GM12878 (cell line): Measurements from ENCODE around the gene NFE2L1. TPM values are rescaled to one million over a fixed set of nuclear protein-coding genes. Genes with fewer than 3 reads are reported as not detected.

Experiments used
- ASH2L ChIP-seq: fragments of 300-600, 200-600 bp; sonication (generic); IDR thresholded peaks from 2 replicates; pipeline ENCODE4 v1.6.1; 2017; ENCODE audit warnings: low read depth, mild to moderate bottlenecking, borderline replicate concordance
- BACH1 ChIP-seq: fragments of 450-650 bp; IDR thresholded peaks from 2 replicates; pipeline ENCODE4 v1.6.1; 2017; ENCODE audit warnings: mild to moderate bottlenecking, borderline replicate concordance
- BCL11A ChIP-seq: IDR thresholded peaks from 2 replicates; pipeline ENCODE4 v1.6.1; 2011; ENCODE audit warnings: low read depth, low read length
- BMI1 ChIP-seq: fragments of 450-650 bp; IDR thresholded peaks from 2 replicates; pipeline ENCODE4 v1.6.1; 2016; ENCODE audit warnings: mild to moderate bottlenecking, moderate library complexity, borderline replicate concordance
- BRCA1 ChIP-seq: IDR thresholded peaks from 2 replicates; pipeline ENCODE4 v1.6.1; 2011; ENCODE audit warnings: low read depth, low read length, improper control_type of control experiment
- DPF2 ChIP-seq: fragments of 450-650 bp; IDR thresholded peaks from 2 replicates; pipeline ENCODE4 v1.6.1; 2017; ENCODE audit warnings: mild to moderate bottlenecking
- EP300 ChIP-seq, 2 experiments: fragments of 150-350 bp in 1 of 2; IDR thresholded peaks; 2 replicates each; pipeline ENCODE4 v1.6.1; 2011 to 2012; ENCODE audit warnings: low read depth in 2 of 2, low read length in 2 of 2, borderline replicate concordance in 1 of 2, improper control_type of control experiment in 1 of 2, inconsistent platforms in 1 of 2; ENCODE audit not compliant: control insufficient read depth in 1 of 2
- HDAC6 ChIP-seq: fragments of 200-600 bp; sonication (generic); IDR thresholded peaks from one replicate; pipeline ENCODE4 v1.8.0; 2017; ENCODE audit warnings: antibody characterized with exemption; ENCODE audit not compliant: unreplicated experiment
- MXI1 ChIP-seq: fragments of 150-350 bp; IDR thresholded peaks from 2 replicates; pipeline ENCODE4 v1.6.1; 2011; ENCODE audit warnings: low read depth, mild to moderate bottlenecking, inconsistent platforms, low read length, improper control_type of control experiment
- PAX8 ChIP-seq: fragments of 450-650 bp; IDR thresholded peaks from 2 replicates; pipeline ENCODE4 v1.6.1; 2017; ENCODE audit warnings: mild to moderate bottlenecking, moderate library complexity
- PML ChIP-seq: IDR thresholded peaks from 2 replicates; pipeline ENCODE4 v1.6.1; 2012; ENCODE audit warnings: low read length, inconsistent platforms
- RAD51 ChIP-seq: fragments of 450-650 bp; IDR thresholded peaks from 2 replicates; pipeline ENCODE4 v1.6.1; 2016; ENCODE audit warnings: moderate library complexity, mild to moderate bottlenecking, inconsistent platforms
- RCOR1 ChIP-seq: conservative IDR thresholded peaks from 2 replicates; pipeline ENCODE4 v1.6.1; 2012; ENCODE audit warnings: low read depth, low read length, improper control_type of control experiment
- RUNX3 ChIP-seq: IDR thresholded peaks from 2 replicates; pipeline ENCODE4 v1.6.1; 2012; ENCODE audit warnings: low read length, inconsistent platforms
- SMAD1 ChIP-seq: fragments of 450-650 bp; IDR thresholded peaks from 2 replicates; pipeline ENCODE4 v1.6.1; 2018; ENCODE audit warnings: mild to moderate bottlenecking, low read depth; ENCODE audit not compliant: partially characterized antibody
- SMARCA5 ChIP-seq: fragments of 450-650 bp; IDR thresholded peaks from 2 replicates; pipeline ENCODE4 v1.6.1; 2017; ENCODE audit warnings: mild to moderate bottlenecking
- SP1 ChIP-seq: IDR thresholded peaks from one replicate; pipeline ENCODE4 v1.6.1; 2011; ENCODE audit warnings: low read depth, low read length
- SREBF2 ChIP-seq: IDR thresholded peaks from 2 replicates; pipeline ENCODE4 v1.6.1; 2012; ENCODE audit warnings: mild to moderate bottlenecking, low read length
- TAF1 ChIP-seq: IDR thresholded peaks from 2 replicates; pipeline ENCODE4 v1.6.1; 2011; ENCODE audit warnings: mild to moderate bottlenecking, low read depth, low read length, borderline replicate concordance
- ZNF592 ChIP-seq: fragments of 450-650 bp; IDR thresholded peaks from 2 replicates; pipeline ENCODE4 v1.6.1; 2017; ENCODE audit warnings: mild to moderate bottlenecking, moderate library complexity
- polyA plus RNA-seq, 11 experiments: library from polyadenylated mRNA; depleted of rRNA in 4 of 11; unstranded in 6 of 11; stranded (reverse) in 5 of 11; fragments of >200 nt; fragmentation: Nextera tagmentation in 4 of 11; fragmentation: Illumina TruSeq in 1 of 11; extraction: Ambion mirVana in 4 of 11; extraction: Trizol in 1 of 11; gene quantifications; 1 replicate in 1 of 11; 2 replicates in 10 of 11; pipeline versions ENCODE4 v1.2.1 to v1.2.3, GENCODE V29; 2011 to 2016; ENCODE audit warnings: inconsistent platforms in 2 of 11, missing spikeins in 2 of 11, low read depth in 1 of 11
- total RNA-seq, 4 experiments: library from RNA; depleted of rRNA in 3 of 4; stranded (reverse); fragments of >200 nt in 3 of 4; fragmentation: Illumina TruSeq in 1 of 4; extraction: Trizol in 1 of 4; gene quantifications; 2 replicates each; pipeline versions ENCODE4 v1.2.1 to v1.2.3, GENCODE V29; 2013 to 2021
- TF ChIP-seq, protein P1 (sequence below): fragments of 450-650 bp; IDR thresholded peaks from 2 replicates; pipeline ENCODE4 v1.6.1; 2017; ENCODE audit warnings: mild to moderate bottlenecking, moderate library complexity
- TF ChIP-seq, protein P2 (sequence below): IDR thresholded peaks from 2 replicates; pipeline ENCODE4 v1.6.1; 2011; ENCODE audit warnings: borderline replicate concordance, low read depth, mild to moderate bottlenecking, moderate library complexity, low read length; ENCODE audit not compliant: insufficient read depth, poor library complexity, severe bottlenecking

NFE2L1 gene
- total and polyA plus RNA-seq, 10 of the 15 experiments (the other 5 are each of a cell fraction or from before 2014, with no cell fraction given): 3.8 to 104 (median 26.4) TPM

GRCh38 chr17:48047741-48048383, at the start of gene NFE2L1 (continued):
- TF ChIP-seq ZNF592 (no peak), RUNX3 (peak; percentile 98), BCL11A (peak; percentile 35; the same call in 1 of the 2 replicates), BMI1 (no peak), PML (peak; percentile 95), DPF2 (peak; percentile 99), SP1 (peak; percentile 98), SMAD1 (peak; percentile 68), HDAC6 (no peak), RCOR1 (no peak), PAX8 (no peak), BRCA1 (peak; percentile 28; the same call in 1 of the 2 replicates), BACH1 (0 out of 2 replicates have a peak, but pooled peaks have one; percentile 82), ASH2L (no peak), RAD51 (peak; percentile 81), TAF1 (peak; percentile 73), EP300 (IDR thresholded peaks at IDR 0.05; ENCODE audit: borderline replicate concordance in 1 of 2, control insufficient read depth in 1 of 2, low read depth in 2 of 2, low read length in 2 of 2) (peak in 1 of 2 experiments; percentile 37; a peak in 1 of 4 replicates), SMARCA5 (peak; percentile 68; the same call in 1 of the 2 replicates), SREBF2 (no peak), MXI1 (peak; percentile 84)
- TF ChIP-seq, protein P1, sequence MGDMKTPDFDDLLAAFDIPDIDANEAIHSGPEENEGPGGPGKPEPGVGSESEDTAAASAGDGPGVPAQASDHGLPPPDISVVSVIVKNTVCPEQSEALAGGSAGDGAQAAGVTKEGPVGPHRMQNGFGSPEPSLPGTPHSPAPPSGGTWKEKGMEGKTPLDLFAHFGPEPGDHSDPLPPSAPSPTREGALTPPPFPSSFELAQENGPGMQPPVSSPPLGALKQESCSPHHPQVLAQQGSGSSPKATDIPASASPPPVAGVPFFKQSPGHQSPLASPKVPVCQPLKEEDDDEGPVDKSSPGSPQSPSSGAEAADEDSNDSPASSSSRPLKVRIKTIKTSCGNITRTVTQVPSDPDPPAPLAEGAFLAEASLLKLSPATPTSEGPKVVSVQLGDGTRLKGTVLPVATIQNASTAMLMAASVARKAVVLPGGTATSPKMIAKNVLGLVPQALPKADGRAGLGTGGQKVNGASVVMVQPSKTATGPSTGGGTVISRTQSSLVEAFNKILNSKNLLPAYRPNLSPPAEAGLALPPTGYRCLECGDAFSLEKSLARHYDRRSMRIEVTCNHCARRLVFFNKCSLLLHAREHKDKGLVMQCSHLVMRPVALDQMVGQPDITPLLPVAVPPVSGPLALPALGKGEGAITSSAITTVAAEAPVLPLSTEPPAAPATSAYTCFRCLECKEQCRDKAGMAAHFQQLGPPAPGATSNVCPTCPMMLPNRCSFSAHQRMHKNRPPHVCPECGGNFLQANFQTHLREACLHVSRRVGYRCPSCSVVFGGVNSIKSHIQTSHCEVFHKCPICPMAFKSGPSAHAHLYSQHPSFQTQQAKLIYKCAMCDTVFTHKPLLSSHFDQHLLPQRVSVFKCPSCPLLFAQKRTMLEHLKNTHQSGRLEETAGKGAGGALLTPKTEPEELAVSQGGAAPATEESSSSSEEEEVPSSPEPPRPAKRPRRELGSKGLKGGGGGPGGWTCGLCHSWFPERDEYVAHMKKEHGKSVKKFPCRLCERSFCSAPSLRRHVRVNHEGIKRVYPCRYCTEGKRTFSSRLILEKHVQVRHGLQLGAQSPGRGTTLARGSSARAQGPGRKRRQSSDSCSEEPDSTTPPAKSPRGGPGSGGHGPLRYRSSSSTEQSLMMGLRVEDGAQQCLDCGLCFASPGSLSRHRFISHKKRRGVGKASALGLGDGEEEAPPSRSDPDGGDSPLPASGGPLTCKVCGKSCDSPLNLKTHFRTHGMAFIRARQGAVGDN: peak; percentile 86
- TF ChIP-seq, protein P2, sequence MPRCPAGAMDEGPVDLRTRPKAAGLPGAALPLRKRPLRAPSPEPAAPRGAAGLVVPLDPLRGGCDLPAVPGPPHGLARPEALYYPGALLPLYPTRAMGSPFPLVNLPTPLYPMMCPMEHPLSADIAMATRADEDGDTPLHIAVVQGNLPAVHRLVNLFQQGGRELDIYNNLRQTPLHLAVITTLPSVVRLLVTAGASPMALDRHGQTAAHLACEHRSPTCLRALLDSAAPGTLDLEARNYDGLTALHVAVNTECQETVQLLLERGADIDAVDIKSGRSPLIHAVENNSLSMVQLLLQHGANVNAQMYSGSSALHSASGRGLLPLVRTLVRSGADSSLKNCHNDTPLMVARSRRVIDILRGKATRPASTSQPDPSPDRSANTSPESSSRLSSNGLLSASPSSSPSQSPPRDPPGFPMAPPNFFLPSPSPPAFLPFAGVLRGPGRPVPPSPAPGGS: peak; percentile 22
